WTC11 (cell line): ENCODE data around the gene ZFPL1. TPM values are rescaled to one million over a fixed set of nuclear protein-coding genes. Genes with fewer than 3 reads are reported as not detected.

Experiments used
- ATAC-seq: fragments of 200-7000 bp; cut with Tn5 transposase; 2 replicates; pipeline ENCODE4 v1.10.0; 2021; ENCODE audit warnings: mild to moderate bottlenecking, moderate library complexity
- CTCF ChIA-PET: fragments of 300-600 bp; sonication (Branson Sonifier 250); formaldehyde crosslinking; loops from one replicate; lab custom pipeline; 2021; ENCODE audit warnings: antibody characterized with exemption; lab: Charles Lee
- POLR2A ChIA-PET: fragments of 350-600 bp; sonication (Branson Sonifier 250); formaldehyde crosslinking; loops from one replicate; lab custom pipeline; 2021; ENCODE audit warnings: antibody characterized with exemption; lab: Charles Lee
- DNase-seq: peaks from one replicate; pipeline ENCODE4 v3.0.0; 2021; ENCODE audit warnings: low spot score
- H3K27ac Mint-ChIP-seq: 2 replicates; pipeline ENCODE4 v1.8.0; 2021; ENCODE audit warnings: mixed read lengths
- H3K27me3 Mint-ChIP-seq: 2 replicates; pipeline ENCODE4 v1.8.0; 2021; ENCODE audit warnings: low read depth, mild to moderate bottlenecking, moderate library complexity, mixed read lengths
- H3K36me3 Mint-ChIP-seq: 2 replicates; pipeline ENCODE4 v1.8.0; 2021; ENCODE audit warnings: mixed read lengths
- H3K4me1 Mint-ChIP-seq: 2 replicates; pipeline ENCODE4 v1.8.0; 2022; ENCODE audit warnings: mixed read lengths
- H3K4me3 Mint-ChIP-seq: 2 replicates; pipeline ENCODE4 v1.8.0; 2021; ENCODE audit warnings: mild to moderate bottlenecking, moderate library complexity, mixed read lengths
- H3K9me3 Mint-ChIP-seq: 2 replicates; pipeline ENCODE4 v1.8.0; 2021; ENCODE audit warnings: mixed read lengths
- ELF4 ChIP-seq: sonication (generic); formaldehyde crosslinking; IDR thresholded peaks from 2 replicates; pipeline ENCODE4 v1.8.1; 2022; ENCODE audit warnings: low read depth, mild to moderate bottlenecking, moderate library complexity, missing genetic modification reagents
- ESRRA ChIP-seq: sonication (generic); formaldehyde crosslinking; IDR thresholded peaks from 2 replicates; pipeline ENCODE4 v1.8.1; 2022; ENCODE audit warnings: mild to moderate bottlenecking, missing genetic modification reagents, borderline replicate concordance
- GABPB1 ChIP-seq: sonication (generic); formaldehyde crosslinking; IDR thresholded peaks from 2 replicates; pipeline ENCODE4 v1.8.1; 2023; ENCODE audit warnings: mild to moderate bottlenecking, missing genetic modification reagents
- JUN ChIP-seq: sonication (generic); formaldehyde crosslinking; IDR thresholded peaks from 2 replicates; pipeline ENCODE4 v1.8.0; 2023; ENCODE audit warnings: mild to moderate bottlenecking, missing genetic modification reagents
- RELA ChIP-seq: sonication (generic); formaldehyde crosslinking; IDR thresholded peaks from 2 replicates; pipeline ENCODE4 v1.8.1; 2022; ENCODE audit warnings: missing genetic modification reagents, mild to moderate bottlenecking, borderline replicate concordance
- SMAD4 ChIP-seq: sonication (generic); formaldehyde crosslinking; IDR thresholded peaks from 2 replicates; pipeline ENCODE4 v1.8.0; 2022; ENCODE audit warnings: mild to moderate bottlenecking, missing genetic modification reagents
- TP53 ChIP-seq: sonication (generic); formaldehyde crosslinking; IDR thresholded peaks from 2 replicates; pipeline ENCODE4 v1.8.1; 2023; ENCODE audit warnings: mild to moderate bottlenecking, missing genetic modification reagents
- total RNA-seq: library from RNA; stranded (reverse); gene quantifications from 3 replicates; pipeline ENCODE4 v1.2.3, GENCODE V29; 2021
- TF ChIP-seq, protein P1 (sequence below): sonication (generic); formaldehyde crosslinking; IDR thresholded peaks from 2 replicates; pipeline ENCODE4 v1.8.1; 2023; ENCODE audit warnings: mild to moderate bottlenecking, moderate library complexity, missing genetic modification reagents
- TF ChIP-seq, protein P2 (sequence below): fragments of 250-450 bp; sonication (Bioruptor Pico); IDR thresholded peaks from 2 replicates; pipeline ENCODE4 v1.9.0; 2021; ENCODE audit warnings: mild to moderate bottlenecking
- TF ChIP-seq, protein P3 (sequence below): sonication (generic); formaldehyde crosslinking; IDR thresholded peaks from 2 replicates; pipeline ENCODE4 v1.8.1; 2022; ENCODE audit warnings: low read depth, missing genetic modification reagents, borderline replicate concordance
- TF ChIP-seq, protein P4 (sequence below): sonication (generic); formaldehyde crosslinking; IDR thresholded peaks from 2 replicates; pipeline ENCODE4 v1.8.0; 2022; ENCODE audit warnings: missing genetic modification reagents
- TF ChIP-seq, protein P5 (sequence below): fragments of 250-450 bp; sonication (Bioruptor Pico); IDR thresholded peaks from 2 replicates; pipeline ENCODE4 v1.8.0; 2021; ENCODE audit warnings: mild to moderate bottlenecking
- TF ChIP-seq, protein P6 (sequence below): sonication (generic); formaldehyde crosslinking; IDR thresholded peaks from 2 replicates; pipeline ENCODE4 v1.8.0; 2022; ENCODE audit warnings: mild to moderate bottlenecking, missing genetic modification reagents
- TF ChIP-seq, protein P7 (sequence below): sonication (generic); formaldehyde crosslinking; IDR thresholded peaks from 2 replicates; pipeline ENCODE4 v1.8.0; 2022; ENCODE audit warnings: mild to moderate bottlenecking, missing genetic modification reagents
- TF ChIP-seq, protein P8 (sequence below): sonication (generic); formaldehyde crosslinking; IDR thresholded peaks from 2 replicates; pipeline ENCODE4 v1.8.1; 2022; ENCODE audit warnings: mild to moderate bottlenecking, moderate library complexity, missing genetic modification reagents
- TF ChIP-seq, protein P9 (sequence below): fragments of 200-600 bp; IDR thresholded peaks from 2 replicates; pipeline ENCODE4 v1.8.0; 2022; ENCODE audit warnings: antibody characterized with exemption
- TF ChIP-seq, protein P10 (sequence below): sonication (generic); formaldehyde crosslinking; IDR thresholded peaks from 2 replicates; pipeline ENCODE4 v1.8.0; 2023; ENCODE audit warnings: missing genetic modification reagents, mild to moderate bottlenecking, borderline replicate concordance

ZFPL1 gene
- total RNA-seq, 1 experiment from 2014 or later, result 33.8 TPM

DNA sequence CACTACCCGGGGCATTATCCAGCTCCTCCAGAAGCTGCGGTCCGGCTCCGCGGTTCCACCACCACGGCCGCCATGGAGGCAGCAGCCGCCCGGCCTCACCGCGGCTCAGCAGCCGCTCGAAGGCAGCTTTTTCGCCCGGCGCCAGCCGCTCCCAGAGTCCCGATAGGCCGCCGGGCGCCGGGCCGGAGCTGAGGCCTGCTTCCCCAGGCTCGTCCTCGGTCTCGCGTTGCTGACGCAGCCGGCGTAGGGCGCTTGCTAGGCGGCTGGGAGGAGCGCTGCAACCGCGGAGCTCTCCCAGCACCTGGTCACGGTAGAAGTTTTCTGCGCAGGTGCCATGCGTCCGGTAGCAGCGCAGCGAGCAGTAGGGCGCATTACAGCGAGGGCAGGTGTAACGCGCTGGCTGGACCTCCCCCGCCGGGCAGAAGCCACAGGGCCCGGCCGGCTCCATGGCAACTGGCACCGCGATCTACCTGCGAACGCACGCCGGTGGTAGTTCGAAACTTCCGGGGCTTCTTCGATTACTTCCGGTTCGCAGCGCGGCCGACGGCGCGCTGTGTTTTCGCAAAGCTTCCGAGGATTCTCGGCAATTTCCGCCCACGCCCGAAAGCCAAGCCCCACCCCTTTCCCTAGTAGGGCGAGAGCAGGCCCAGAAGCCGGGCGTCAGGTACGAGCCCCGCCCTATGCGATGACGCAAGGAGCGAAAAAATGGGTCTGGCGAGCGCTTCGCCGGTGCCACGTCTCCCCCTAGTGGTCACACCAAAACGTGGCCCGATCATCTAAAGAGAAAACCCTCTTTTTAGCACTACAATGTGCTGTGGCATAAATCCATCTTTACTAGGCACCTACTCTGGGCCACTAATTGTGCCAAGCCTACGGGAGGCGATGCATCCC, 33.4 kb downstream of the ZFPL1 start, which contains the start of gene ZNHIT2:
ZNHIT2 (minus strand) TSS at position 496 of the 891 bp plus-strand sequence; CDS start at position 448, 48 bp downstream.
- DNase-seq (peak; percentile 100), ATAC-seq (peak; percentile 69)
- ChIA-PET CTCF (interaction anchor here (0.6 to 5.7 kb wide), 31 partner anchors 6 to 668 kb away, joined by 3 to 56 read pairs (median 4); partner anchors contain the start of genes ARL2, CAPN1, CDC42BPG and CDC42EP2), POLR2A (interaction anchor here (0.6 to 2.3 kb wide), 6 partner anchors 16 to 339 kb away, joined by 3 to 11 read pairs (median 4); partner anchors contain the start of gene CAPN1)
- Mint-ChIP-seq H3K9me3 (no peaks in the 10 kb centered on the region), H3K27ac (peak within 1 kb of the TSS; percentile 100), H3K4me1 (peaks cover 22% of the 10 kb centered on the region), H3K27me3 (no peaks in the 10 kb centered on the region), H3K4me3 (peak within 1 kb of the TSS; percentile 86), H3K36me3 (peaks cover 37% of the 10 kb centered on the region)
- TF ChIP-seq, protein P1, sequence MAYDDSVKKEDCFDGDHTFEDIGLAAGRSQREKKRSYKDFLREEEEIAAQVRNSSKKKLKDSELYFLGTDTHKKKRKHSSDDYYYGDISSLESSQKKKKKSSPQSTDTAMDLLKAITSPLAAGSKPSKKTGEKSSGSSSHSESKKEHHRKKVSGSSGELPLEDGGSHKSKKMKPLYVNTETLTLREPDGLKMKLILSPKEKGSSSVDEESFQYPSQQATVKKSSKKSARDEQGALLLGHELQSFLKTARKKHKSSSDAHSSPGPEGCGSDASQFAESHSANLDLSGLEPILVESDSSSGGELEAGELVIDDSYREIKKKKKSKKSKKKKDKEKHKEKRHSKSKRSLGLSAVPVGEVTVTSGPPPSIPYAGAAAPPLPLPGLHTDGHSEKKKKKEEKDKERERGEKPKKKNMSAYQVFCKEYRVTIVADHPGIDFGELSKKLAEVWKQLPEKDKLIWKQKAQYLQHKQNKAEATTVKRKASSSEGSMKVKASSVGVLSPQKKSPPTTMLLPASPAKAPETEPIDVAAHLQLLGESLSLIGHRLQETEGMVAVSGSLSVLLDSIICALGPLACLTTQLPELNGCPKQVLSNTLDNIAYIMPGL (CRISPR knock-in tag), result peak; percentile 89; the same call in 1 of the 2 replicates
- TF ChIP-seq, protein P2, sequence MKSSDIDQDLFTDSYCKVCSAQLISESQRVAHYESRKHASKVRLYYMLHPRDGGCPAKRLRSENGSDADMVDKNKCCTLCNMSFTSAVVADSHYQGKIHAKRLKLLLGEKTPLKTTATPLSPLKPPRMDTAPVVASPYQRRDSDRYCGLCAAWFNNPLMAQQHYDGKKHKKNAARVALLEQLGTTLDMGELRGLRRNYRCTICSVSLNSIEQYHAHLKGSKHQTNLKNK (CRISPR knock-in tag), result 0 out of 2 replicates have a peak, but pooled peaks have one; percentile 9
- TF ChIP-seq GABPB1 (CRISPR knock-in tag), result peak; percentile 95
- peak; percentile 19 for TF ChIP-seq RELA (CRISPR knock-in tag)
- TF ChIP-seq, protein P3, sequence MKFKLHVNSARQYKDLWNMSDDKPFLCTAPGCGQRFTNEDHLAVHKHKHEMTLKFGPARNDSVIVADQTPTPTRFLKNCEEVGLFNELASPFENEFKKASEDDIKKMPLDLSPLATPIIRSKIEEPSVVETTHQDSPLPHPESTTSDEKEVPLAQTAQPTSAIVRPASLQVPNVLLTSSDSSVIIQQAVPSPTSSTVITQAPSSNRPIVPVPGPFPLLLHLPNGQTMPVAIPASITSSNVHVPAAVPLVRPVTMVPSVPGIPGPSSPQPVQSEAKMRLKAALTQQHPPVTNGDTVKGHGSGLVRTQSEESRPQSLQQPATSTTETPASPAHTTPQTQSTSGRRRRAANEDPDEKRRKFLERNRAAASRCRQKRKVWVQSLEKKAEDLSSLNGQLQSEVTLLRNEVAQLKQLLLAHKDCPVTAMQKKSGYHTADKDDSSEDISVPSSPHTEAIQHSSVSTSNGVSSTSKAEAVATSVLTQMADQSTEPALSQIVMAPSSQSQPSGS (CRISPR knock-in tag), result no peak
- no peak for TF ChIP-seq TP53 (CRISPR knock-in tag)
- TF ChIP-seq, protein P4, sequence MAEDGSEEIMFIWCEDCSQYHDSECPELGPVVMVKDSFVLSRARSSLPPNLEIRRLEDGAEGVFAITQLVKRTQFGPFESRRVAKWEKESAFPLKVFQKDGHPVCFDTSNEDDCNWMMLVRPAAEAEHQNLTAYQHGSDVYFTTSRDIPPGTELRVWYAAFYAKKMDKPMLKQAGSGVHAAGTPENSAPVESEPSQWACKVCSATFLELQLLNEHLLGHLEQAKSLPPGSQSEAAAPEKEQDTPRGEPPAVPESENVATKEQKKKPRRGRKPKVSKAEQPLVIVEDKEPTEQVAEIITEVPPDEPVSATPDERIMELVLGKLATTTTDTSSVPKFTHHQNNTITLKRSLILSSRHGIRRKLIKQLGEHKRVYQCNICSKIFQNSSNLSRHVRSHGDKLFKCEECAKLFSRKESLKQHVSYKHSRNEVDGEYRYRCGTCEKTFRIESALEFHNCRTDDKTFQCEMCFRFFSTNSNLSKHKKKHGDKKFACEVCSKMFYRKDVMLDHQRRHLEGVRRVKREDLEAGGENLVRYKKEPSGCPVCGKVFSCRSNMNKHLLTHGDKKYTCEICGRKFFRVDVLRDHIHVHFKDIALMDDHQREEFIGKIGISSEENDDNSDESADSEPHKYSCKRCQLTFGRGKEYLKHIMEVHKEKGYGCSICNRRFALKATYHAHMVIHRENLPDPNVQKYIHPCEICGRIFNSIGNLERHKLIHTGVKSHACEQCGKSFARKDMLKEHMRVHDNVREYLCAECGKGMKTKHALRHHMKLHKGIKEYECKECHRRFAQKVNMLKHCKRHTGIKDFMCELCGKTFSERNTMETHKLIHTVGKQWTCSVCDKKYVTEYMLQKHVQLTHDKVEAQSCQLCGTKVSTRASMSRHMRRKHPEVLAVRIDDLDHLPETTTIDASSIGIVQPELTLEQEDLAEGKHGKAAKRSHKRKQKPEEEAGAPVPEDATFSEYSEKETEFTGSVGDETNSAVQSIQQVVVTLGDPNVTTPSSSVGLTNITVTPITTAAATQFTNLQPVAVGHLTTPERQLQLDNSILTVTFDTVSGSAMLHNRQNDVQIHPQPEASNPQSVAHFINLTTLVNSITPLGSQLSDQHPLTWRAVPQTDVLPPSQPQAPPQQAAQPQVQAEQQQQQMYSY, result peak; percentile 36; the same call in 1 of the 2 replicates
- peak; percentile 85; the same call in 1 of the 2 replicates for TF ChIP-seq JUN
- TF ChIP-seq, protein P5, sequence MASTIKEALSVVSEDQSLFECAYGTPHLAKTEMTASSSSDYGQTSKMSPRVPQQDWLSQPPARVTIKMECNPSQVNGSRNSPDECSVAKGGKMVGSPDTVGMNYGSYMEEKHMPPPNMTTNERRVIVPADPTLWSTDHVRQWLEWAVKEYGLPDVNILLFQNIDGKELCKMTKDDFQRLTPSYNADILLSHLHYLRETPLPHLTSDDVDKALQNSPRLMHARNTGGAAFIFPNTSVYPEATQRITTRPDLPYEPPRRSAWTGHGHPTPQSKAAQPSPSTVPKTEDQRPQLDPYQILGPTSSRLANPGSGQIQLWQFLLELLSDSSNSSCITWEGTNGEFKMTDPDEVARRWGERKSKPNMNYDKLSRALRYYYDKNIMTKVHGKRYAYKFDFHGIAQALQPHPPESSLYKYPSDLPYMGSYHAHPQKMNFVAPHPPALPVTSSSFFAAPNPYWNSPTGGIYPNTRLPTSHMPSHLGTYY, result peak; percentile 53; the same call in 1 of the 2 replicates
- TF ChIP-seq, protein P6, sequence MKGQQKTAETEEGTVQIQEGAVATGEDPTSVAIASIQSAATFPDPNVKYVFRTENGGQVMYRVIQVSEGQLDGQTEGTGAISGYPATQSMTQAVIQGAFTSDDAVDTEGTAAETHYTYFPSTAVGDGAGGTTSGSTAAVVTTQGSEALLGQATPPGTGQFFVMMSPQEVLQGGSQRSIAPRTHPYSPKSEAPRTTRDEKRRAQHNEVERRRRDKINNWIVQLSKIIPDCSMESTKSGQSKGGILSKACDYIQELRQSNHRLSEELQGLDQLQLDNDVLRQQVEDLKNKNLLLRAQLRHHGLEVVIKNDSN (CRISPR knock-in tag), result peak; percentile 61; the same call in 1 of the 2 replicates
- TF ChIP-seq, protein P7, sequence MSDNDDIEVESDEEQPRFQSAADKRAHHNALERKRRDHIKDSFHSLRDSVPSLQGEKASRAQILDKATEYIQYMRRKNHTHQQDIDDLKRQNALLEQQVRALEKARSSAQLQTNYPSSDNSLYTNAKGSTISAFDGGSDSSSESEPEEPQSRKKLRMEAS, result peak; percentile 74; the same call in 1 of the 2 replicates
- TF ChIP-seq ESRRA, result 0 out of 2 replicates have a peak, but pooled peaks have one; percentile 9
- no peak for TF ChIP-seq SMAD4 (CRISPR knock-in tag)
- TF ChIP-seq ELF4 (CRISPR knock-in tag), result no peak; the same call in 1 of the 2 replicates
- TF ChIP-seq, protein P8, sequence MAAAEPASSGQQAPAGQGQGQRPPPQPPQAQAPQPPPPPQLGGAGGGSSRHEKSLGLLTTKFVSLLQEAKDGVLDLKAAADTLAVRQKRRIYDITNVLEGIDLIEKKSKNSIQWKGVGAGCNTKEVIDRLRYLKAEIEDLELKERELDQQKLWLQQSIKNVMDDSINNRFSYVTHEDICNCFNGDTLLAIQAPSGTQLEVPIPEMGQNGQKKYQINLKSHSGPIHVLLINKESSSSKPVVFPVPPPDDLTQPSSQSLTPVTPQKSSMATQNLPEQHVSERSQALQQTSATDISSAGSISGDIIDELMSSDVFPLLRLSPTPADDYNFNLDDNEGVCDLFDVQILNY (CRISPR knock-in tag), result no peak
- TF ChIP-seq, protein P9, sequence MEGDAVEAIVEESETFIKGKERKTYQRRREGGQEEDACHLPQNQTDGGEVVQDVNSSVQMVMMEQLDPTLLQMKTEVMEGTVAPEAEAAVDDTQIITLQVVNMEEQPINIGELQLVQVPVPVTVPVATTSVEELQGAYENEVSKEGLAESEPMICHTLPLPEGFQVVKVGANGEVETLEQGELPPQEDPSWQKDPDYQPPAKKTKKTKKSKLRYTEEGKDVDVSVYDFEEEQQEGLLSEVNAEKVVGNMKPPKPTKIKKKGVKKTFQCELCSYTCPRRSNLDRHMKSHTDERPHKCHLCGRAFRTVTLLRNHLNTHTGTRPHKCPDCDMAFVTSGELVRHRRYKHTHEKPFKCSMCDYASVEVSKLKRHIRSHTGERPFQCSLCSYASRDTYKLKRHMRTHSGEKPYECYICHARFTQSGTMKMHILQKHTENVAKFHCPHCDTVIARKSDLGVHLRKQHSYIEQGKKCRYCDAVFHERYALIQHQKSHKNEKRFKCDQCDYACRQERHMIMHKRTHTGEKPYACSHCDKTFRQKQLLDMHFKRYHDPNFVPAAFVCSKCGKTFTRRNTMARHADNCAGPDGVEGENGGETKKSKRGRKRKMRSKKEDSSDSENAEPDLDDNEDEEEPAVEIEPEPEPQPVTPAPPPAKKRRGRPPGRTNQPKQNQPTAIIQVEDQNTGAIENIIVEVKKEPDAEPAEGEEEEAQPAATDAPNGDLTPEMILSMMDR, result peak; percentile 91
- TF ChIP-seq, protein P10, sequence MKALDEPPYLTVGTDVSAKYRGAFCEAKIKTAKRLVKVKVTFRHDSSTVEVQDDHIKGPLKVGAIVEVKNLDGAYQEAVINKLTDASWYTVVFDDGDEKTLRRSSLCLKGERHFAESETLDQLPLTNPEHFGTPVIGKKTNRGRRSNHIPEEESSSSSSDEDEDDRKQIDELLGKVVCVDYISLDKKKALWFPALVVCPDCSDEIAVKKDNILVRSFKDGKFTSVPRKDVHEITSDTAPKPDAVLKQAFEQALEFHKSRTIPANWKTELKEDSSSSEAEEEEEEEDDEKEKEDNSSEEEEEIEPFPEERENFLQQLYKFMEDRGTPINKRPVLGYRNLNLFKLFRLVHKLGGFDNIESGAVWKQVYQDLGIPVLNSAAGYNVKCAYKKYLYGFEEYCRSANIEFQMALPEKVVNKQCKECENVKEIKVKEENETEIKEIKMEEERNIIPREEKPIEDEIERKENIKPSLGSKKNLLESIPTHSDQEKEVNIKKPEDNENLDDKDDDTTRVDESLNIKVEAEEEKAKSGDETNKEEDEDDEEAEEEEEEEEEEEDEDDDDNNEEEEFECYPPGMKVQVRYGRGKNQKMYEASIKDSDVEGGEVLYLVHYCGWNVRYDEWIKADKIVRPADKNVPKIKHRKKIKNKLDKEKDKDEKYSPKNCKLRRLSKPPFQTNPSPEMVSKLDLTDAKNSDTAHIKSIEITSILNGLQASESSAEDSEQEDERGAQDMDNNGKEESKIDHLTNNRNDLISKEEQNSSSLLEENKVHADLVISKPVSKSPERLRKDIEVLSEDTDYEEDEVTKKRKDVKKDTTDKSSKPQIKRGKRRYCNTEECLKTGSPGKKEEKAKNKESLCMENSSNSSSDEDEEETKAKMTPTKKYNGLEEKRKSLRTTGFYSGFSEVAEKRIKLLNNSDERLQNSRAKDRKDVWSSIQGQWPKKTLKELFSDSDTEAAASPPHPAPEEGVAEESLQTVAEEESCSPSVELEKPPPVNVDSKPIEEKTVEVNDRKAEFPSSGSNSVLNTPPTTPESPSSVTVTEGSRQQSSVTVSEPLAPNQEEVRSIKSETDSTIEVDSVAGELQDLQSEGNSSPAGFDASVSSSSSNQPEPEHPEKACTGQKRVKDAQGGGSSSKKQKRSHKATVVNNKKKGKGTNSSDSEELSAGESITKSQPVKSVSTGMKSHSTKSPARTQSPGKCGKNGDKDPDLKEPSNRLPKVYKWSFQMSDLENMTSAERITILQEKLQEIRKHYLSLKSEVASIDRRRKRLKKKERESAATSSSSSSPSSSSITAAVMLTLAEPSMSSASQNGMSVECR, result peak; percentile 93
